Inflammatory macrophage (primary cell): Measurements from ENCODE around the gene XDH.
A peak's percentile ranks its signal among the peaks of the same experiment; 100 is the strongest.

Source experiments
- DNase-seq, 2 donors: peaks; one replicate each; pipeline ENCODE4 v3.0.0-alpha.2; 2020 to 2022

The XDH gene

DNA sequence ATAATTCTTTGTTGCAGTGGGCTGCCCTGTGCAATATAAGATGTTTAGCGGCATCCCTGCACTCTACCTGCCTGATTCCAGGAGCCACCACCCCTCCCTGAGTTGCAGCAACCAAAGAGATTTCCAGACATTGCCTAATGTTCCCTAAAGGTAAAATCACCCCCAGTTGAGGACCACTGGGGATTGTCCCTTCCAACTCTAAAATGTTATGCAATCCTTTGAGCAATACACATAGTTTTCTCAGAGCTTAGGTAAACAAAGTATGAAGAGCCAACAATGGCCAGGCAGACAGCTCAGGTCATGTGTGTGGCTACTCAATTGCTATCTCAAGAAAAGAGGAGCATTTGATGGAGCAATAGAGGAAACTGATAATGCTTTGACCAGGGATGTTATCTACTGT, 87.0 kb downstream of the XDH start:
- DNase-seq: no peak

GRCh38 chr2:31324016-31324633, 90.4 kb downstream of the XDH start:
- DNase-seq: no peak

DNA sequence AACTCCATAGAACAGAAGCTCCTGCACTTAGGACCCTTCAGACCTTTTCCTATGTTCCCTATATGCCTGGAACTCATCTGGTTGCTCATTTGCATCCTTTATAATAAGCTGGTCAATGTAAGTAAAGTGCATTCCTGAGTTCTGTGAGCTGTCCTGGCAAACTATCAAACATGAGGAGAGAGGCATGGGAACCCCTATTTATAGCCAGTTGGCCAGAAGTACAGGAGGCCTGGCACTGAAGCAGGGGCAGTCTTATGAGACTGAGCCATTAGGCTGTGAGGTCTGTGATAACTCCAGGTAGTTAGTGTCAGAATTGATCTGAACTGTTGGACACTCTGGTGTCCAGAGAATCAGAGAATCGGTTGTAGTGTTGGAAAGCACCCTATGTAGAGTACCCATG, 92.2 kb downstream of the XDH start:
- DNase-seq: no peak

DNA sequence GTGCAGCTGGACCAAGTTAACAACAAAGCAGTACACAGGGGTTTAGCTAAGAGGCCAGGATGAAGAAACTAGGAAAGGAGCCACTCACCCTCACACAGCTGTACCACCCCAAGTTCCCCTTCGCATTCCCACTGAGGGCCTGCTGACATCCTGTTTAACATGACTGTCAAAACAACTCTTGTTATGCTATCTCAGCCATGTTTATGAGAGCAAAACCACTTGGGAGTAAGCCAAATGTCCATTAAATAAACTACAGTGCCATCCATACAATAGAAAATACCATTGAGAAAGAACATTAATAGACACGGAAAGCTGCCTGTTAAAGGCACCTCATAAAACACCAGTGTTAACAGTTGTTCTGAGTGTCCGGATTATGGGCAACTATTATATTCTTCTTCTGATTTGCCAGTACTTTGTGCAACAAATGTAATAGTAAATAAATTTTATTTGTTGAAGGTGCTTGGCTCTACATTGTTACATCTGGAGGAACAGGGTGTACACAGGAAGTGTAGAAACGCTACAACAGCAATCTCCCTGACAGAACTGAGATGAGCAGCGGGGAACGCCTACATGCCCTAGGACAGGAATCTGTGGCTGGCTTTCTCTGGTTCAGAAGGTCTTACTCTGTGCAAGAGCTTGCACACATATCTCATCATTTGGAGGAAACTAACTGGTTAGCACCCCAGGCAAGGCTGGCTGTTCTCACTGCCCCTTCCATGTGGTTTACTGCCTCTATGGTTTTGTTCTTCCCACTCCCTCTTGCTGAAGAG, 95.0 kb downstream of the XDH start:
- peak; percentile 94 to 98 for DNase-seq

DNA sequence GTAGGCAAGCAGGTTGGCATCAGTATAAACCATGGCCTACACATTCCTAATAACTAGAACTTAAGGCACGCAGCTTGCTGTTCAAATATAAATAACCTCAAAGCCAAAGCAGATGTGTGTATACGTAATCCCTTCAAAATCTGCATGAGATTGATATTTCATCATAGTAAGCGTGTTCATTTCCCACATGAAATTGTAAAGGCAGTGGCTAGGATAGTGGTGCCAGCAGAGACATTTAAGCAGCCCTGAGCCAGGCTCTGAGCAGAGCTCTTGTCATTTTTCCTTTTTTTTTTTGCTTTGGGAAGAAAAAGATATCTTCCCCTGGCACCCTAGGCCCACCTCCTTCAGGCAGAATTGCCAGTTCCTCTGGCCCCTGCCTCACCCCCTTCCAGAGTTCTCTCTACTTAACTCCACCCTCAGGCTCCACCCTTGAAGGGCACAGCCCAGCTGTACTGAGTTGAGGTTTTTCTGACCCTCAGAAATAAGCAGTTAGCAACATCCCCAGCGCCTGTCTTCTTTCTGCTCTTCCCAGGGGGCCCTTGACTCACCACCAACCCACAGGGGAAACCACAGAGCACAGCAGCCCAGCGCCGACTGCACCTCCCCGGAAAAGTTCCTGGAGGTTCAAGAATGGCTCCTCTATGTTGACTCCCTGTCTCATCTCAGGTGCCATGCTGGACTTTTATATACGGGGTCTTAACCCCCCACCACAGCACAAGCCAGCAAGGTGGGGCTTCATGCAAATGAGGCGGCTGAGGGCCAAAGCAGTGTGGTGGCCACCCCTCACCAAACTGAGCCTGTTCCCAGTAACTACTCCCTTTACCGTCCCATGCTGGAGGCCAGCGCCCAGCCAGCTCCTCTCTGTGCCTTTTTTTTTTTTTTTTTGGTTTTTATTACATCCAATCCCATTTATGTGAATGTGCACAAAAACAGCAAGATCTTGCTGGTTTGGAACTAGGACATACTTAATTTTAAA, 95.9 kb downstream of the XDH start:
- DNase-seq: peak; percentile 73 to 83

- no peak for DNase-seq
Measured at GRCh38 chr2:31317396-31317795, 97.1 kb downstream of the XDH start.

GRCh38 chr2:31314761-31315160, 99.8 kb downstream of the XDH start:
- DNase-seq: no peak

DNA sequence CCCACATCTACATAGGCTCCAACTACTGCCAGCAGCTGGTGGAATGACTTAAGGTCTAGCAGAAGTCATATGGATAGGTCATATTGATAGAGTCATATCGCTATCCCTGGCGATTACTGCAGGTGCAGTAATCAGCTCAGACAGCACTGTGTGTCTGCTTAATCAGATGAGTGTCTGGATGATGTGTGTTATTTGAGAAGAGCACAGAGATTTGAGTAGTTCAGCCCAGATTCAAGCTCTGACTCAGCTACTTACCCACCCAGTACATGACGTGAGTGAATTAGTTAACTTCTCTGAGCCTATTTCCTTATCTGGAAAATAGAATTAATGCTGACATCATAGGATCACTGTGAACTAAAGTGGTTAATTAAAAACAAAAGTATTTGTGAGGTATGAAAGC, 101.6 kb downstream of the XDH start:
- DNase-seq: peak in 1 of 2 donors; percentile 47

DNA sequence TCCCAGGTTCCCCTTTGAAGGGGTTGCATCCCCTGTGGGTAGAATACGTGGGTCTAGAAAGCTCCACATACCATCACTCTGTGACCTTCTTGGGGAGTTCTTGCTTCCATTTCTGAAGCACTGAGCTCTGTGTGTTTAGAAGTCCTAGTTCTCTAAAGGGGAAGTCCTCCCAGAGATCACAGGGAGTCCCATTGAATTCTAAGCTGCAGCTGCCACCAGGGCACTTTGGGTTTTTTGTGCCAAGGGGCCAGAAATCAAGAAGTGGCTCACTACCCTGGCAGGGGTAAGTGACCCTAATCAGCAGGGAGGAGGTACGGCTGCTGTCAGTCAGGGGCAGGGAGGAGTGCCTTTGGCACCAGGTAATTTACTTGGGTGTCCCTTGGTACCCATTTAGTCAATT, 109.7 kb downstream of the XDH start:
- peak; percentile 16 to 49 for DNase-seq

DNA sequence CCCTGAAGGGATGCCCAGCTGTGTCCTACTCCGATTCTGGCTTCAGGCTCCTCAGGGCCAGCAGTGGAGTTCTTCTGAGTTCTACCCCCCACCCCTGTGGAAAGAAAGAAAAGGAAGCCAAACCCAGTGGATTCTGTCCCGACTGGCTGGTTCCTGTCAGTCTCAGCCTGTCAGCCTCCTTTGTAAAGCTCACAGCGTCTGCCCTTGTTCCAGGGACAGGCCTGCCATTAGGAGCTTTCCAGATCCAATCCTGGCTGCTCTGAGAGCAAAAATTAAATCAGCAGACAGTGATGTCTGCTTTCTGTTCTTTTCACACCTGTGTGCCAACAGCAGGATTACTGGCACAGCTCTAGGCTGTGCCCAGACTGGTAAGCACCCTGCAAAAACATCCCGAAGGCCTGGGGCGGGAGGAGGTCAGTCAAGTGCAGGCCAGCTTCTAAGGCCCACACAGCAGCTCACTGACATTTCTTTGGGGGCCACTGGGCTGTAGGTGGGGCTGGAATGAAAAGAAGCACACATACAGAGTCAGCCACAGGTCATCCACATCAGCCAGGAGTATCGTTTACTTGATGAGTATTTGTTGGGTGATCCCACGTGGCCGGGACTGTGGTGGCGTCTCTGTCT, 111.5 kb downstream of the XDH start:
- DNase-seq: no peak

DNA sequence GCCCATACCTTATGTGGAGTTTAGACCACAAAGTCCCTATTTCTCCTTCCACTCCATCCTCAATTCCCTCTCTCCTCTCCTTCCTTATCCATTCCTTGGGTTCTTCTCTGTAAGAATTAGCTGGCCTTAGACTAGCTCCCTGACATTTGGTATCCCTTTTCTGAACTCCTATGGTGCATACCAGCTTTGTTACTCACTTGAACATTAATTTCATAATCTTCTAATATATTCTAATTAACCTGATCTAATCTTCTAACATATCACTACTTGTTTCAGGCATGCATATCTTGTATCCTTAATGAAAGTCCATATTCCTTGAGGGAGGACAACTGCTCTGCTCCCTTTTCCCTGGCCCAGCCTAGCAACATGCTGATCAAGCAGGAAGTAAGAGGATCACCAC, 114.2 kb downstream of the XDH start:
- DNase-seq: no peak

- no peak for DNase-seq
Measured at GRCh38 chr2:31299547-31299946, 115.0 kb downstream of the XDH start.

DNA sequence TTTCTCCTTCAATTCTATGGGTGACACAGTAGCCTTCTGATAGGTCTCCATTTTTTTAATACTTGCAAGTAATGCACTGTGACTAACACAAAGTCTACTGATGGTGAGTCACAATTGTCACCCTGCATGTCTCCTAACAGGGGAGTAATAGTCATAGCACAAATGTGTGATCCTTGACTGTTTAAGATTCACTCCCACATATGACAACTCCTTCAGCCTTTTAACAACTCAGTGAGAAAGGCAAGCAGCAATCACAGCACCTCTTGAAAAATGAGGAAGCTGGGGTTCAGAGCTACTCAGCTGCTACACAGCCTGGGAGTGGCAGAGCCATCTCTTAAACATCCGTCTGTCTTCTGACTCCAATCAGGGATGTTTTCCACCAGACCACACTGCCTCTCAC, 116.8 kb downstream of the XDH start:
- DNase-seq: peak; percentile 91 to 96

GRCh38 chr2:31296641-31297287, 117.8 kb downstream of the XDH start:
- no peak for DNase-seq

DNA sequence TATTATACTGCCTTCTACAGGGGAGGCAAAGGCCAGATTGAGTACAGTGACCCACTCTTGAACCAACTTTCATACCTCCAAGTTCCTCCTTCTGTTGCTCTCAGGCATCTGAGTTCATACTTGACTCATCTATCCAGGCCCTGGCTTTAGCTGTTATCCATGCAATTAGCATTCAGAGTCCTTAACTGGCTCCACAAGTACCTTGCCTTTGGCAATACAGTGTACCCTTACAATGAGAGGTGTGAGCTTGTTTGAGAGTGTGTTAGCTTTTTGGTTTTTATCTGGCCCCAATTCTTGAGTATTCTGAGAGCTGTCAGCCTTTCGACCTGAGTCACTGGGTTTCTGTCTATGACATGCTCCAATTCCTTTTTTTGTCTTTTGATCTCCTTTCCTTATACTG, 120.3 kb downstream of the XDH start:
- peak in 1 of 2 donors; percentile 55 for DNase-seq

DNA sequence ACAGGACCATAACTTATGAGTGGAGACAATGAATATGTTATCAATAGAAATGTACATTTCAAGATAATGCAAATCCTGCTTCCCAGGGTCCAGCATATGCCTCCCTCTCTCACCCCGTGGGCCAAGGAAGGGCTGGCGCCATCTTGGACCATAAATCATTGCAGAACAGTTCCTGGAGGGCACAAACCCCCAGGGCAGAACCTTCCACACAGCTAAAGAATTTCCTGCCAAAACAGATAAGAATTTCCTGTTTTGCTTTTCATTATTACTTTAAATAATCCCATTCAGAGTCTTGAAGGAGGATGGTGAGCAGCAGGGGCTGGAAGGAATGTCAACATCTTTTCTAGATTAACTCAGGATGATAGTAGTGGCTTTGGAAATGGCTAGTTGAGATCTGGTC, 126.9 kb downstream of the XDH start:
- DNase-seq: no peak

DNA sequence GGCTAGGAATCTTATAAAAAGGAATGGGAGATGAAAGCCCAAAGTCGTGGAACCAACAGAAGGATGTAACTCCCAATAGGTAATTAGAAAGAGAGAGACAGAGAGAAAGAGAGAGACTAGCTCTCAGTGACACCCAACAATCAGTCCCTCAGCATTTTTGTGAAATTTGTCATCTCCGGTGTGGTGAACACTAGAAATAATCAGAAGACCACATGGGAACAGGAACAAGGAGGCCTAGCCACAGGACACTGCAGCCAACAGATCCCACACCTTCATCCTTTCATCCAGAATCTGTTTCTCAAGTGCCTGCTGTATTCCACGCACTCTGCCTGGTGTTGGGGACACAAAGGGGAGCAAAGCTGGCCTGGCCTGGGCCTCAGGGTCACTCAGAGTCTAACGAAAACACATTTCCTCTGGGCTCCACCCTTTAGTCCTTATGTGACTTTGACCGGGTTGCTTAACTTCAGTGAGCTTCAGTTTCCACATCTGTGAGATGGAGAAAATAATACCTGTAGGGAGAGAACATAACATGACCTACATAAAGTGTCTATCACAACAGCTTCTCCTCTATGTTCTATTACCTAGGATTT, 127.5 kb downstream of the XDH start:
- no peak for DNase-seq

DNA sequence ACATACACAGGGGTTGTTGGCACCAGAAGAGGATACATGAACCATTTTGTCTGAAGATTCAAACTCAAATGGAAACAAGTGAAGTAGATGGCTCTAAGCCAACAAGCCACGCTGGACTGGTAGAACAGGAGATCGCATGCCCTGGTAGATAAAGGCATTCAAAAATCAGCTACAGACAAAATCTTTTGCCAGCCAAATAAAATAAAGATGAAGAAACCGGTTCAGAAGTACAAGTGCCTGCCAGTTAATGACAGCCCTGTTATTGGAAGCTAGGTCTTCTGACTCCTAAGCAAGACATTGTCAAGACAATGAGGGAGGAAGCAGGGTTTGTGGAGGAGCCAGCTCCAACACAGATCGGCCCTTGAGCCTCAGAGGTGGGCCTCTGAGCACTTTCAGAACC, 128.3 kb downstream of the XDH start:
- DNase-seq: no peak
